A549 (cell line): ENCODE measurements around the gene TMOD1. TPM values are rescaled to one million over a fixed set of nuclear protein-coding genes. Genes with fewer than 3 reads are reported as not detected.
A peak's percentile ranks its signal among the peaks of the same experiment; 100 is the strongest.

Source experiments
- ATAC-seq, 2 experiments: fragments of 200-7000 bp in 1 of 2; fragments of >200 bp in 1 of 2; cut with Nextera tagmentation in 1 of 2; cut with Tn5 transposase in 1 of 2; 3 replicates each; pipeline versions ENCODE4 v1.8.0 to v1.9.1; 2018 to 2020; ENCODE audit warnings: mild to moderate bottlenecking in 1 of 2, moderate library complexity in 1 of 2
- CTCF ChIA-PET: fragments of 300-600 bp; sonication (Branson Sonifier 250); formaldehyde crosslinking; extraction: SDS; loops from one replicate; lab custom pipeline; 2021; ENCODE audit warnings: antibody characterized with exemption, inconsistent platforms; lab: Yijun Ruan, JAX
- POLR2A ChIA-PET: fragments of 350-600 bp; formaldehyde crosslinking; extraction: SDS; loops from one replicate; lab custom pipeline; 2021; ENCODE audit warnings: antibody characterized with exemption, inconsistent platforms; lab: Yijun Ruan, JAX
- DNase-seq, 2 experiments: peaks; one replicate each; pipeline versions ENCODE4 v3.0.0 to v3.0.0-alpha.2; 2011 to 2016; ENCODE audit warnings: low read depth in 1 of 2, low spot score in 1 of 2
- FAIRE-seq: peaks from 2 replicates; lab custom pipeline; 2011; peaks lifted over from hg19 to GRCh38; lab: Jason Lieb, UNC
- H3K27ac ChIP-seq, 2 experiments: fragments of >200 bp; sonication (Bioruptor Twin); formaldehyde crosslinking; 3 replicates each; pipeline ENCODE4 v1.5.1; 2016 to 2017
- H3K4me1 ChIP-seq: fragments of >200 bp; sonication (Bioruptor Twin); formaldehyde crosslinking; 3 replicates; pipeline ENCODE4 v1.6.1; 2016
- H3K4me2 ChIP-seq: fragments of >200 bp; sonication (Bioruptor Twin); formaldehyde crosslinking; 3 replicates; pipeline ENCODE4 v1.6.1; 2016
- H3K4me3 ChIP-seq: fragments of >200 bp; sonication (Bioruptor Twin); formaldehyde crosslinking; 3 replicates; pipeline ENCODE4 v1.5.1; 2016
- H3K9me3 ChIP-seq: fragments of >200 bp; sonication (Bioruptor Twin); formaldehyde crosslinking; 3 replicates; pipeline ENCODE4 v1.6.1; 2016
- BHLHE40 ChIP-seq: IDR thresholded peaks from 2 replicates; pipeline ENCODE4 v1.6.1; 2012; ENCODE audit warnings: low read depth, low read length, inconsistent platforms
- CBX2 ChIP-seq: fragments of 200-600 bp; sonication (generic); IDR thresholded peaks from 2 replicates; pipeline ENCODE4 v1.6.1; 2016; ENCODE audit warnings: low read depth, mild to moderate bottlenecking, borderline replicate concordance
- CBX8 ChIP-seq: fragments of 200-600 bp; sonication (generic); IDR thresholded peaks from 2 replicates; pipeline ENCODE4 v1.6.1; 2016
- CHD4 ChIP-seq: fragments of 200-600 bp; sonication (generic); IDR thresholded peaks from 2 replicates; pipeline ENCODE4 v1.6.1; 2016; ENCODE audit warnings: antibody characterized with exemption, mild to moderate bottlenecking, borderline replicate concordance
- E2F6 ChIP-seq: IDR thresholded peaks from 2 replicates; pipeline ENCODE4 v1.6.1; 2012; ENCODE audit warnings: low read depth, borderline replicate concordance
- EHMT2 ChIP-seq: fragments of 200-600 bp; sonication (generic); IDR thresholded peaks from 2 replicates; pipeline ENCODE4 v1.6.1; 2016; ENCODE audit warnings: antibody characterized with exemption, low read depth, mild to moderate bottlenecking, moderate library complexity
- ELK1 ChIP-seq: fragments of 150-350 bp; IDR thresholded peaks from 2 replicates; pipeline ENCODE4 v1.6.1; 2014; ENCODE audit warnings: low read depth, mild to moderate bottlenecking, low read length
- HOXB5 ChIP-seq: fragments of 250-450 bp; sonication (Bioruptor Pico); IDR thresholded peaks from 2 replicates; pipeline ENCODE4 v1.5.0; 2020; ENCODE audit warnings: mild to moderate bottlenecking, moderate library complexity
- KDM1A ChIP-seq: fragments of 200-600 bp; sonication (generic); IDR thresholded peaks from 2 replicates; pipeline ENCODE4 v1.6.1; 2016; ENCODE audit warnings: low read depth, mild to moderate bottlenecking
- MAZ ChIP-seq: fragments of 150-350 bp; IDR thresholded peaks from 2 replicates; pipeline ENCODE4 v1.6.1; 2014; ENCODE audit warnings: antibody characterized with exemption, low read depth, low read length, borderline replicate concordance
- MYC ChIP-seq: IDR thresholded peaks from 2 replicates; pipeline ENCODE4 v1.6.1; 2012; ENCODE audit warnings: mild to moderate bottlenecking, inconsistent platforms, low read length, improper control_type of control experiment, borderline replicate concordance
- RAD21 ChIP-seq, 2 experiments: fragments of >200 bp in 1 of 2; sonication (Bioruptor Twin) in 1 of 2; formaldehyde crosslinking in 1 of 2; IDR thresholded peaks in 1 of 2; conservative IDR thresholded peaks in 1 of 2; 2 replicates in 1 of 2; 3 replicates in 1 of 2; pipeline ENCODE4 v1.6.1; 2012 to 2018; ENCODE audit warnings: inconsistent platforms in 1 of 2
- RFX5 ChIP-seq: fragments of 450-650 bp; IDR thresholded peaks from 2 replicates; pipeline ENCODE4 v1.7.1; 2014; ENCODE audit warnings: antibody characterized with exemption, mild to moderate bottlenecking, moderate library complexity
- RNF2 ChIP-seq: fragments of 200-600 bp; sonication (generic); IDR thresholded peaks from 2 replicates; pipeline ENCODE4 v1.6.1; 2016; ENCODE audit warnings: low read depth, mild to moderate bottlenecking, antibody characterized with exemption, moderate library complexity, borderline replicate concordance
- SREBF2 ChIP-seq: fragments of 450-650 bp; IDR thresholded peaks from 2 replicates; pipeline ENCODE4 v1.6.1; 2014; ENCODE audit warnings: mild to moderate bottlenecking, moderate library complexity
- TFCP2L1 ChIP-seq: fragments of 250-450 bp; sonication (Bioruptor Pico); IDR thresholded peaks from 2 replicates; pipeline ENCODE4 v1.5.0; 2021; ENCODE audit warnings: mild to moderate bottlenecking
- TP53 ChIP-seq: fragments of 250-450 bp; sonication (Bioruptor Pico); IDR thresholded peaks from 2 replicates; pipeline ENCODE4 v1.5.0; 2021; ENCODE audit warnings: mild to moderate bottlenecking, moderate library complexity
- ZFP36 ChIP-seq: fragments of 450-650 bp; IDR thresholded peaks from 2 replicates; pipeline ENCODE4 v1.6.1; 2014; ENCODE audit warnings: borderline replicate concordance; ENCODE audit not compliant: partially characterized antibody
- WGBS: methylation state at CpG from one replicate; pipeline ENCODE4 v1.1.6; 2017; ENCODE audit errors: missing lambda C conversion rate; 5-methylcytosine and 5-hydroxymethylcytosine counted together
- polyA plus RNA-seq, 4 experiments: library from polyadenylated mRNA; depleted of rRNA in 3 of 4; stranded (reverse); fragments of >200 nt; fragmentation: RNase III in 1 of 4; extraction: RNeasy Plus Mini Kit Qiagen cat#74134 plus additional on column Dnase treatment in 1 of 4; gene quantifications; 2 replicates in 3 of 4; 3 replicates in 1 of 4; pipeline ENCODE4 v1.2.3, GENCODE V29; 2011 to 2017
- TF ChIP-seq, protein P1 (sequence below): fragments of >200 bp; sonication (Bioruptor Twin); formaldehyde crosslinking; IDR thresholded peaks from 3 replicates; pipeline ENCODE4 v1.6.1; 2016
- TF ChIP-seq, protein P2 (sequence below): fragments of 450-650 bp; IDR thresholded peaks from 2 replicates; pipeline ENCODE4 v1.6.1; 2014; ENCODE audit warnings: antibody characterized with exemption
- TF ChIP-seq, protein P3 (sequence below): IDR thresholded peaks from 2 replicates; pipeline ENCODE4 v1.6.1; 2012

The TMOD1 gene
- polyA plus RNA-seq, 2 of the 4 experiments (the other 2 are of a cell fraction), result 0.28 to 0.80 TPM

DNA sequence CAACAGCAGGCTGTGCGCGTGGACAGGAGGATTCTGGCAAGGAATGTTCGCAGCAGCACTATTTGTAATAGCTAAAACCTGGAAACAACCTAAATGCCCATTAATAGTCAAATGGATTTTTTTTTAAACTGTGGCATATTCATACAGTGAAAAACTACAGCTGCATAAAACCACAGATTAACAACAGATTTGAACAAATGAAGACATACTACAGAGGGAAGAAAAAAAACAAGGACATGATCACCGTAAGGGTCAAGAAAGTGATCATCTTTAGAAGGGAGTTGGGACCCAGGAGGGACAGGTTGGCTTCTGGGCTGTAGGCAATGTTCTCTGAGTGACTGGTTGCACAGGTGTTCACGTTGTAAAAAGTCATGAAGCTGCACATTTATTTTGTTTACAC lies 1.2 kb upstream of the TMOD1 start:
- DNase-seq, result no peak
- 87% methylated on average over 5 of the region's 5 CpGs for WGBS
- ChIA-PET POLR2A (no interaction called here), CTCF (interaction anchor here (0.7 to 3.8 kb wide), 7 partner anchors 8 to 1268 kb away, joined by 3 to 29 read pairs (median 5); no protein-coding TSS in a partner anchor)
- H3K4me3 ChIP-seq, result no peak overlapping the region
- H3K27ac ChIP-seq, result no peak overlapping the region
- H3K4me2 ChIP-seq, result no peak overlapping the region
- no peak for FAIRE-seq
- TF ChIP-seq MYC (no peak), HOXB5 (CRISPR knock-in tag) (no peak)
- H3K4me1 ChIP-seq, result peaks cover 5% of the 10 kb centered on the region; the same call in 2 of the 3 replicates
- no peaks in the 10 kb centered on the region for H3K9me3 ChIP-seq
- no peak for ATAC-seq

GRCh38 chr9:97500765-97501176 lies 695 bp upstream of the TMOD1 start:
- DNase-seq (no peak), ATAC-seq (no peak)
- Histone ChIP-seq H3K4me2 (peak overlapping the region; percentile 99), H3K4me1 (peaks cover 5% of the 10 kb centered on the region; the same call in 2 of the 3 replicates), H3K27ac (peak overlapping the region in 1 of 2 experiments; percentile 86; a peak in 2 of 6 replicates)
- POLR2A ChIA-PET, result no interaction called here
- TF ChIP-seq CBX8 (peak; percentile 92; the same call in 1 of the 2 replicates), RNF2 (peak; percentile 97; the same call in 1 of the 2 replicates), TFCP2L1 (no peak)
- TF ChIP-seq, protein P1, sequence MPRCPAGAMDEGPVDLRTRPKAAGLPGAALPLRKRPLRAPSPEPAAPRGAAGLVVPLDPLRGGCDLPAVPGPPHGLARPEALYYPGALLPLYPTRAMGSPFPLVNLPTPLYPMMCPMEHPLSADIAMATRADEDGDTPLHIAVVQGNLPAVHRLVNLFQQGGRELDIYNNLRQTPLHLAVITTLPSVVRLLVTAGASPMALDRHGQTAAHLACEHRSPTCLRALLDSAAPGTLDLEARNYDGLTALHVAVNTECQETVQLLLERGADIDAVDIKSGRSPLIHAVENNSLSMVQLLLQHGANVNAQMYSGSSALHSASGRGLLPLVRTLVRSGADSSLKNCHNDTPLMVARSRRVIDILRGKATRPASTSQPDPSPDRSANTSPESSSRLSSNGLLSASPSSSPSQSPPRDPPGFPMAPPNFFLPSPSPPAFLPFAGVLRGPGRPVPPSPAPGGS, result no peak
- TF ChIP-seq, all 56 proteins: peak for 2
- CTCF ChIA-PET, result interaction anchor here (0.7 to 3.8 kb wide), 8 partner anchors 9 to 1268 kb away, joined by 3 to 29 read pairs (median 5); no protein-coding TSS in a partner anchor
- no peak for FAIRE-seq
- Histone ChIP-seq H3K9me3 (no peaks in the 10 kb centered on the region), H3K4me3 (peak overlapping the region; percentile 85)
- 33% methylated on average over 6 of the region's 6 CpGs for WGBS

GRCh38 chr9:97501972-97502221 lies 431 bp downstream of the TMOD1 start:
- ATAC-seq (peak; percentile 62 to 69; a peak in 4 of 6 replicates), DNase-seq (no peak), FAIRE-seq (no peak)
- WGBS, result no CpG with 5 or more reads among the region's 30 CpGs
- TF ChIP-seq SREBF2, result no peak
- no peak for TF ChIP-seq EHMT2
- no peak for TF ChIP-seq ZFP36
- TF ChIP-seq BHLHE40, result no peak
- no peak for TF ChIP-seq MYC
- no peak for TF ChIP-seq TP53
- TF ChIP-seq E2F6, result no peak
- TF ChIP-seq RAD21 (conservative IDR thresholded peaks at IDR 0.05 in 1 of 2, IDR thresholded peaks at IDR 0.05 in 1 of 2), result no peak
- no peak for TF ChIP-seq CBX2
- TF ChIP-seq CHD4, result no peak
- TF ChIP-seq, protein P2, sequence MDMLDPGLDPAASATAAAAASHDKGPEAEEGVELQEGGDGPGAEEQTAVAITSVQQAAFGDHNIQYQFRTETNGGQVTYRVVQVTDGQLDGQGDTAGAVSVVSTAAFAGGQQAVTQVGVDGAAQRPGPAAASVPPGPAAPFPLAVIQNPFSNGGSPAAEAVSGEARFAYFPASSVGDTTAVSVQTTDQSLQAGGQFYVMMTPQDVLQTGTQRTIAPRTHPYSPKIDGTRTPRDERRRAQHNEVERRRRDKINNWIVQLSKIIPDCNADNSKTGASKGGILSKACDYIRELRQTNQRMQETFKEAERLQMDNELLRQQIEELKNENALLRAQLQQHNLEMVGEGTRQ, result no peak
- TF ChIP-seq ELK1, result no peak
- TF ChIP-seq, protein P1, result no peak
- TF ChIP-seq KDM1A, result no peak
- no peak for TF ChIP-seq RFX5
- no peak for TF ChIP-seq MAZ
- TF ChIP-seq, protein P3, sequence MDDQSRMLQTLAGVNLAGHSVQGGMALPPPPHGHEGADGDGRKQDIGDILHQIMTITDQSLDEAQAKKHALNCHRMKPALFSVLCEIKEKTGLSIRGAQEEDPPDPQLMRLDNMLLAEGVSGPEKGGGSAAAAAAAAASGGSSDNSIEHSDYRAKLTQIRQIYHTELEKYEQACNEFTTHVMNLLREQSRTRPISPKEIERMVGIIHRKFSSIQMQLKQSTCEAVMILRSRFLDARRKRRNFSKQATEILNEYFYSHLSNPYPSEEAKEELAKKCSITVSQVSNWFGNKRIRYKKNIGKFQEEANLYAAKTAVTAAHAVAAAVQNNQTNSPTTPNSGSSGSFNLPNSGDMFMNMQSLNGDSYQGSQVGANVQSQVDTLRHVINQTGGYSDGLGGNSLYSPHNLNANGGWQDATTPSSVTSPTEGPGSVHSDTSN, result no peak
- H3K27ac ChIP-seq, result peak overlapping the region; percentile 62 to 86
- no peaks in the 10 kb centered on the region for H3K9me3 ChIP-seq
- H3K4me2 ChIP-seq, result peak overlapping the region; percentile 99
- peaks cover 5% of the 10 kb centered on the region; the same call in 2 of the 3 replicates for H3K4me1 ChIP-seq
- H3K4me3 ChIP-seq, result peak overlapping the region; percentile 85
- CTCF ChIA-PET, result interaction anchor here (0.7 to 3.8 kb wide), 7 partner anchors 8 to 96 kb away, joined by 3 to 29 read pairs (median 5); no protein-coding TSS in a partner anchor
- POLR2A ChIA-PET, result no interaction called here
